Esophagus muscularis mucosa (tissue), 3 donors: ENCODE measurements around the gene RNFT2.

Experiments used
- CTCF ChIP-seq, 3 experiments: fragments of 200-600 bp in 2 of 3; fragments of 450-650 bp in 1 of 3; sonication (generic) in 2 of 3; IDR thresholded peaks; one replicate each; pipeline ENCODE4 v1.5.1; 2017 to 2019; ENCODE audit warnings: antibody characterized with exemption in 3 of 3, mild to moderate bottlenecking in 2 of 3, moderate library complexity in 1 of 3
- POLR2AphosphoS5 ChIP-seq, 2 donors: sonication (generic); formaldehyde crosslinking; IDR thresholded peaks; one replicate each; pipeline ENCODE4 v1.6.1; 2017; ENCODE audit warnings: antibody characterized with exemption in 2 of 2

GRCh38 chr12:116835484-116835883 lies 97.4 kb downstream of the RNFT2 start:
- TF ChIP-seq CTCF (IDR thresholded peaks at IDR 0.05) (no peak), POLR2AphosphoS5 (IDR thresholded peaks at IDR 0.05) (no peak)
